Activated CD4-positive, CD25-positive, alpha-beta regulatory T cell treated with anti-CD3 and anti-CD28 coated beads, Interleukin-2, amount 50 U/mL, for 16 hours (primary cell): ENCODE measurements around the gene OR1L8.

ENCODE experiments used
- DNase-seq: peaks from one replicate; pipeline ENCODE4 v3.0.0-alpha.2; 2020; ENCODE audit warnings: low read depth, low spot score

The OR1L8 gene

DNA sequence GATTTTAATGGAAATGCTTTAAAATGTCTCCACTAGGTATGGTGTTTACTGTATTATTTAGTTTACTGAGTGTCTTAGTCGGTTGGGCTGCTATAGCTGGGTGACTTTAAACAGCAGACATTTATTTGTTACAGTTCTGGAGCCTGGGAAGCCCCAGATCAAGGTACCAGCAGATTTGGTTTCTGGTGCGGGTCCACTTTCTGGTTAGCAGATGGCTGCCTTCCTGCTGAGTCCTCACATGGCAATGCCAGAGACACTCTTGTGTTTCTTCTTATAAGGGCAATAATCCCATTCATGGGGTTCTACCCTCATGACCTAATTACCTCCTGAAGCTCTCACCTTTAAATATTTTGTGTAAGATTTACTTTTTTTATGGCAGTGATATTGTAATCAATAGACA lies 65.0 kb downstream of the OR1L8 start:
- no peak for DNase-seq
